ENCODE results near the gene NGRN.
"Not testable (repeated sequence)": the region's sequence is repeated elsewhere in the genome, so short reads cannot be mapped to it uniquely, and the experiment has no call there.

The NGRN gene

GRCh38 chr15:90271459-90272166 is 6.1 kb downstream of the NGRN start:
- DNase-seq (ENCODE audit: insufficient read length, low spot score), result no peak
- FAIRE-seq, result no peak

GRCh38 chr15:90278467-90278866 is 13.0 kb downstream of the NGRN start:
- not testable (repeated sequence) for FAIRE-seq; DNase-seq (ENCODE audit: insufficient read length, low spot score)

GRCh38 chr15:90280743-90281142 is 15.3 kb downstream of the NGRN start:
- DNase-seq (ENCODE audit: insufficient read length, low spot score); FAIRE-seq: not testable (repeated sequence)

GRCh38 chr15:90281637-90282036 is 16.2 kb downstream of the NGRN start:
- FAIRE-seq; DNase-seq (ENCODE audit: insufficient read length, low spot score): not testable (repeated sequence)

GRCh38 chr15:90286678-90287077 is 21.2 kb downstream of the NGRN start:
- peak; percentile 47 for DNase-seq (ENCODE audit: insufficient read length, low spot score)
- no peak for FAIRE-seq

- DNase-seq (ENCODE audit: insufficient read length, low spot score), result no peak
- no peak for FAIRE-seq
Observed at GRCh38 chr15:90287101-90287500, 21.6 kb downstream of the NGRN start.

- DNase-seq (ENCODE audit: insufficient read length, low spot score) (no peak), FAIRE-seq (no peak)
Observed at GRCh38 chr15:90287946-90288345, 22.5 kb downstream of the NGRN start.

- peak; percentile 6 for DNase-seq (ENCODE audit: insufficient read length, low spot score)
- no peak for FAIRE-seq
Observed at GRCh38 chr15:90291679-90292356, 26.3 kb downstream of the NGRN start.

- peak; percentile 28 for DNase-seq (ENCODE audit: insufficient read length, low spot score)
- FAIRE-seq, result not testable (repeated sequence)
Observed at GRCh38 chr15:90293040-90293810, 27.8 kb downstream of the NGRN start.

- DNase-seq (ENCODE audit: insufficient read length, low spot score), result no peak
- no peak for FAIRE-seq
Observed at GRCh38 chr15:90294159-90294558, 28.7 kb downstream of the NGRN start.

- FAIRE-seq (no peak), DNase-seq (ENCODE audit: insufficient read length, low spot score) (no peak)
Observed at GRCh38 chr15:90294601-90295269, 29.3 kb downstream of the NGRN start.

- DNase-seq (ENCODE audit: insufficient read length, low spot score) (no peak), FAIRE-seq (no peak)
Observed at GRCh38 chr15:90295270-90295648, 29.8 kb downstream of the NGRN start.

- not testable (repeated sequence) for DNase-seq (ENCODE audit: insufficient read length, low spot score)
Observed at GRCh38 chr15:90296316-90296884, 30.9 kb downstream of the NGRN start.

GRCh38 chr15:90297021-90297420 is 31.5 kb downstream of the NGRN start:
- no peak for DNase-seq (ENCODE audit: insufficient read length, low spot score)
- no peak for FAIRE-seq

More at GRCh38 chr15:90296316-90296884, 30.9 kb downstream of the NGRN start:
- FAIRE-seq, result not testable (repeated sequence)

GRCh38 chr15:90300541-90300940 is 35.1 kb downstream of the NGRN start:
- FAIRE-seq (no peak), DNase-seq (ENCODE audit: insufficient read length, low spot score) (no peak)

GRCh38 chr15:90300988-90301706 is 35.7 kb downstream of the NGRN start:
- peak; percentile 18 for DNase-seq (ENCODE audit: insufficient read length, low spot score)
- FAIRE-seq, result no peak

- FAIRE-seq, result no peak
- DNase-seq (ENCODE audit: insufficient read length, low spot score), result no peak
Observed at GRCh38 chr15:90301707-90302300, 36.3 kb downstream of the NGRN start.

GRCh38 chr15:90305355-90305754 is 39.9 kb downstream of the NGRN start:
- not testable (repeated sequence) for DNase-seq (ENCODE audit: insufficient read length, low spot score); FAIRE-seq

GRCh38 chr15:90305932-90306331 is 40.5 kb downstream of the NGRN start:
- DNase-seq (ENCODE audit: insufficient read length, low spot score) (no peak), FAIRE-seq (no peak)

Measured in HTR-8/SVneo (cell line).